ENCODE data around the gene NXPH1. TPM values are rescaled to one million over a fixed set of nuclear protein-coding genes. Genes with fewer than 3 reads are reported as not detected.

The NXPH1 gene
- total RNA-seq, 2 experiments from 2014 or later: not detected

GRCh38 chr7:8605221-8605620, 171.8 kb downstream of the NXPH1 start:
- DNase-seq (no peak), ATAC-seq (no peak)
- Mint-ChIP-seq H3K27me3 (no peaks in the 10 kb centered on the region), H3K27ac (no peak overlapping the region), H3K36me3 (no peaks in the 10 kb centered on the region), H3K4me1 (no peaks in the 10 kb centered on the region), H3K9me3 (ENCODE audit: low read depth) (no peaks in the 10 kb centered on the region), H3K4me3 (no peak overlapping the region)
- CTCF ChIA-PET: no interaction called here

GRCh38 chr7:8612584-8612983, 179.2 kb downstream of the NXPH1 start:
- ATAC-seq (no peak), DNase-seq (no peak)
- CTCF ChIA-PET: no interaction called here
- H3K36me3 Mint-ChIP-seq: no peaks in the 10 kb centered on the region
- H3K4me3 Mint-ChIP-seq: no peak overlapping the region
- no peak overlapping the region for H3K27ac Mint-ChIP-seq
- no peaks in the 10 kb centered on the region for H3K27me3 Mint-ChIP-seq
- H3K9me3 Mint-ChIP-seq (ENCODE audit: low read depth): no peaks in the 10 kb centered on the region
- no peaks in the 10 kb centered on the region for H3K4me1 Mint-ChIP-seq

GRCh38 chr7:8613191-8613590, 179.8 kb downstream of the NXPH1 start:
- Mint-ChIP-seq H3K9me3 (ENCODE audit: low read depth) (no peaks in the 10 kb centered on the region), H3K27me3 (no peaks in the 10 kb centered on the region), H3K4me1 (no peaks in the 10 kb centered on the region), H3K4me3 (no peak overlapping the region), H3K36me3 (no peaks in the 10 kb centered on the region), H3K27ac (no peak overlapping the region)
- ATAC-seq (no peak), DNase-seq (no peak)
- CTCF ChIA-PET: no interaction called here

- ATAC-seq (no peak), DNase-seq (no peak)
- H3K4me3 Mint-ChIP-seq: no peak overlapping the region
- CTCF ChIA-PET: no interaction called here
- H3K27me3 Mint-ChIP-seq: no peaks in the 10 kb centered on the region
- H3K4me1 Mint-ChIP-seq: no peaks in the 10 kb centered on the region
- H3K36me3 Mint-ChIP-seq: no peaks in the 10 kb centered on the region
- H3K9me3 Mint-ChIP-seq (ENCODE audit: low read depth): no peaks in the 10 kb centered on the region
- no peak overlapping the region for H3K27ac Mint-ChIP-seq
Measured at GRCh38 chr7:8615019-8615418, 181.6 kb downstream of the NXPH1 start.

GRCh38 chr7:8618441-8619070, 185.1 kb downstream of the NXPH1 start:
- Mint-ChIP-seq H3K4me1 (no peaks in the 10 kb centered on the region), H3K27me3 (no peaks in the 10 kb centered on the region), H3K4me3 (no peak overlapping the region), H3K36me3 (no peaks in the 10 kb centered on the region), H3K27ac (no peak overlapping the region), H3K9me3 (ENCODE audit: low read depth) (no peaks in the 10 kb centered on the region)
- CTCF ChIA-PET: no interaction called here
- ATAC-seq: no peak
- no peak for DNase-seq

- Mint-ChIP-seq H3K4me3 (no peak overlapping the region), H3K36me3 (no peaks in the 10 kb centered on the region), H3K27ac (no peak overlapping the region), H3K27me3 (no peaks in the 10 kb centered on the region), H3K4me1 (no peaks in the 10 kb centered on the region), H3K9me3 (ENCODE audit: low read depth) (no peaks in the 10 kb centered on the region)
- DNase-seq (no peak), ATAC-seq (no peak)
- CTCF ChIA-PET: no interaction called here
Measured at GRCh38 chr7:8620169-8620568, 186.8 kb downstream of the NXPH1 start.

GRCh38 chr7:8625612-8626011, 192.2 kb downstream of the NXPH1 start:
- Mint-ChIP-seq H3K27me3 (no peaks in the 10 kb centered on the region), H3K4me3 (no peak overlapping the region), H3K27ac (no peak overlapping the region), H3K4me1 (no peaks in the 10 kb centered on the region), H3K9me3 (ENCODE audit: low read depth) (peaks cover 2% of the 10 kb centered on the region), H3K36me3 (no peaks in the 10 kb centered on the region)
- CTCF ChIA-PET: no interaction called here
- DNase-seq: no peak
- no peak for ATAC-seq

- H3K4me1 Mint-ChIP-seq: no peaks in the 10 kb centered on the region
- H3K4me3 Mint-ChIP-seq: no peak overlapping the region
- H3K9me3 Mint-ChIP-seq (ENCODE audit: low read depth): peaks cover 2% of the 10 kb centered on the region
- CTCF ChIA-PET: no interaction called here
- no peak overlapping the region for H3K27ac Mint-ChIP-seq
- ATAC-seq (no peak), DNase-seq (no peak)
- H3K27me3 Mint-ChIP-seq: no peaks in the 10 kb centered on the region
- H3K36me3 Mint-ChIP-seq: no peaks in the 10 kb centered on the region
Measured at GRCh38 chr7:8627325-8627724, 193.9 kb downstream of the NXPH1 start.

- Mint-ChIP-seq H3K36me3 (no peaks in the 10 kb centered on the region), H3K9me3 (ENCODE audit: low read depth) (peaks cover 2% of the 10 kb centered on the region), H3K4me3 (no peak overlapping the region), H3K27ac (no peak overlapping the region), H3K27me3 (no peaks in the 10 kb centered on the region), H3K4me1 (no peaks in the 10 kb centered on the region)
- no peak for DNase-seq
- CTCF ChIA-PET: no interaction called here
- no peak for ATAC-seq
Measured at GRCh38 chr7:8628656-8629055, 195.2 kb downstream of the NXPH1 start.

GRCh38 chr7:8629504-8629903, 196.1 kb downstream of the NXPH1 start:
- ATAC-seq (no peak), DNase-seq (no peak)
- no peaks in the 10 kb centered on the region for H3K36me3 Mint-ChIP-seq
- H3K4me3 Mint-ChIP-seq: no peak overlapping the region
- H3K4me1 Mint-ChIP-seq: no peaks in the 10 kb centered on the region
- H3K9me3 Mint-ChIP-seq (ENCODE audit: low read depth): peaks cover 2% of the 10 kb centered on the region
- CTCF ChIA-PET: no interaction called here
- no peaks in the 10 kb centered on the region for H3K27me3 Mint-ChIP-seq
- H3K27ac Mint-ChIP-seq: no peak overlapping the region

- Mint-ChIP-seq H3K4me1 (no peaks in the 10 kb centered on the region), H3K27me3 (no peaks in the 10 kb centered on the region), H3K4me3 (no peak overlapping the region), H3K9me3 (ENCODE audit: low read depth) (no peaks in the 10 kb centered on the region), H3K27ac (no peak overlapping the region), H3K36me3 (no peaks in the 10 kb centered on the region)
- no peak for ATAC-seq
- no peak for DNase-seq
- CTCF ChIA-PET: no interaction called here
Measured at GRCh38 chr7:8637322-8637721, 203.9 kb downstream of the NXPH1 start.

GRCh38 chr7:8638076-8638475, 204.7 kb downstream of the NXPH1 start:
- ATAC-seq (no peak), DNase-seq (no peak)
- H3K36me3 Mint-ChIP-seq: no peaks in the 10 kb centered on the region
- no peak overlapping the region for H3K27ac Mint-ChIP-seq
- CTCF ChIA-PET: no interaction called here
- no peaks in the 10 kb centered on the region for H3K9me3 Mint-ChIP-seq (ENCODE audit: low read depth)
- H3K27me3 Mint-ChIP-seq: no peaks in the 10 kb centered on the region
- no peak overlapping the region for H3K4me3 Mint-ChIP-seq
- H3K4me1 Mint-ChIP-seq: no peaks in the 10 kb centered on the region

GRCh38 chr7:8639668-8640067, 206.3 kb downstream of the NXPH1 start:
- DNase-seq (no peak), ATAC-seq (no peak)
- Mint-ChIP-seq H3K9me3 (ENCODE audit: low read depth) (no peaks in the 10 kb centered on the region), H3K27me3 (no peaks in the 10 kb centered on the region), H3K4me3 (no peak overlapping the region), H3K4me1 (no peaks in the 10 kb centered on the region), H3K36me3 (no peaks in the 10 kb centered on the region), H3K27ac (no peak overlapping the region)
- CTCF ChIA-PET: no interaction called here

- CTCF ChIA-PET: no interaction called here
- H3K4me3 Mint-ChIP-seq: no peak overlapping the region
Measured at GRCh38 chr7:8640671-8641070, 207.3 kb downstream of the NXPH1 start.

More at GRCh38 chr7:8640671-8641070, 207.3 kb downstream of the NXPH1 start:
- no peaks in the 10 kb centered on the region for H3K9me3 Mint-ChIP-seq (ENCODE audit: low read depth)
- no peaks in the 10 kb centered on the region for H3K4me1 Mint-ChIP-seq
- H3K36me3 Mint-ChIP-seq: no peaks in the 10 kb centered on the region
- DNase-seq (no peak), ATAC-seq (no peak)
- H3K27me3 Mint-ChIP-seq: no peaks in the 10 kb centered on the region
- H3K27ac Mint-ChIP-seq: no peak overlapping the region
